AG04449 (cell line): ENCODE results near the gene IRF8.
"Not testable (repeated sequence)": the region's sequence is repeated elsewhere in the genome, so short reads cannot be mapped to it uniquely, and the experiment has no call there.

Experiments
- CTCF ChIA-PET: fragments of 350-600 bp; formaldehyde crosslinking; extraction: SDS; loops from one replicate; lab custom pipeline; 2021; ENCODE audit warnings: antibody characterized with exemption; lab: Yijun Ruan, JAX
- POLR2A ChIA-PET: fragments of 400-600, 350-600 bp; formaldehyde crosslinking; extraction: SDS; loops from one replicate; lab custom pipeline; 2020; ENCODE audit warnings: antibody characterized with exemption, inconsistent platforms; lab: Yijun Ruan, JAX
- DNase-seq: peaks from one replicate; pipeline ENCODE4 v3.0.0-alpha.2; 2010; ENCODE audit warnings: low read depth, low spot score
- H3K4me3 ChIP-seq: 2 replicates; pipeline ENCODE4 v1.5.1; 2011; ENCODE audit warnings: low read depth, mild to moderate bottlenecking, control low read depth, low read length
- TF ChIP-seq, protein P1 (sequence below): IDR thresholded peaks from one replicate; pipeline ENCODE4 v1.5.1; 2011; ENCODE audit warnings: mild to moderate bottlenecking, moderate library complexity, low read length, control low read depth, inconsistent platforms; ENCODE audit not compliant: insufficient read depth; ENCODE audit errors: missing control alignments

The IRF8 gene

DNA sequence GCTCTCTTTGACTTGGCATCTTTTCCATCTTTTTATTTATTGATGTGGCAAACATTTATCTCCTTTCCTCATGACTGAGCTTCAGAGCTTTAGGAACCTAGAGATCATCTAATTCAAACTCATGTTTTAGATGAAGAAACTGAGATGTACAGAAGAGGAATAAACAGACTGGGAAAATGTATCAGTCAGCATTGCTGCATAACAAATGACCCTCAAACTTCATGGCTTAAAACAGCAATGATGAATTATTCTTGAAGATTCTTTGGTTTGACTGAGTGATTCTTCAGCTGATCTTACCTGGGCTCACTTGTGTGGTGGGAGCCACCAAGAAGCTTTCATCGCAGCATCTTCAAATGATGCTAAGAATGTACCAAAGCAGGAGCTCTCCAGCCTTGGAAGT is 44.0 kb upstream of the IRF8 start:
- TF ChIP-seq, protein P1, sequence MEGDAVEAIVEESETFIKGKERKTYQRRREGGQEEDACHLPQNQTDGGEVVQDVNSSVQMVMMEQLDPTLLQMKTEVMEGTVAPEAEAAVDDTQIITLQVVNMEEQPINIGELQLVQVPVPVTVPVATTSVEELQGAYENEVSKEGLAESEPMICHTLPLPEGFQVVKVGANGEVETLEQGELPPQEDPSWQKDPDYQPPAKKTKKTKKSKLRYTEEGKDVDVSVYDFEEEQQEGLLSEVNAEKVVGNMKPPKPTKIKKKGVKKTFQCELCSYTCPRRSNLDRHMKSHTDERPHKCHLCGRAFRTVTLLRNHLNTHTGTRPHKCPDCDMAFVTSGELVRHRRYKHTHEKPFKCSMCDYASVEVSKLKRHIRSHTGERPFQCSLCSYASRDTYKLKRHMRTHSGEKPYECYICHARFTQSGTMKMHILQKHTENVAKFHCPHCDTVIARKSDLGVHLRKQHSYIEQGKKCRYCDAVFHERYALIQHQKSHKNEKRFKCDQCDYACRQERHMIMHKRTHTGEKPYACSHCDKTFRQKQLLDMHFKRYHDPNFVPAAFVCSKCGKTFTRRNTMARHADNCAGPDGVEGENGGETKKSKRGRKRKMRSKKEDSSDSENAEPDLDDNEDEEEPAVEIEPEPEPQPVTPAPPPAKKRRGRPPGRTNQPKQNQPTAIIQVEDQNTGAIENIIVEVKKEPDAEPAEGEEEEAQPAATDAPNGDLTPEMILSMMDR = no peak
- no peak overlapping the region for H3K4me3 ChIP-seq
- DNase-seq = no peak
- ChIA-PET POLR2A (no interaction called here), CTCF (interaction anchor here (0.6 to 1.0 kb wide), 2 partner anchors 132 to 161 kb away, joined by 3 read pairs; no protein-coding TSS in a partner anchor)

DNA sequence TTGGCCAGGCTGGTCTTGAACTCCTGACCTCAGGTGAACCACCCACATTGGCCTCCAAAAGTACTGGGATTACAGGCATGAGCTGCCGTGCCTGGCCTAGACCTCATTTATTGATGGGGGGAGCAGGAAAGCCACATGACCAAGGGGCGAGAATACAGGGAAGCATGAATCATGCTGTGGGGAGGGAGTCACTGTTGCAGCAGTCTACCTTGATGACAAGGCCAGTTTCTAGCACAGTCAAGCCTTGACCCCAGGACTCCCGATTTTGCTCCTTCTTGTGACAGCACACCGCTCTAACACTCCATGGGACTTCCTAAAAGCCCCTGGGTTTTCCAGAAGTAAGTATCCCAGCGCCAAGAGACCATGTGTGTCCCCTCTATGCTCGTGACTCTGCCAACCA is 42.9 kb upstream of the IRF8 start:
- DNase-seq = no peak
- TF ChIP-seq, protein P1 = no peak
- H3K4me3 ChIP-seq = no peak overlapping the region
- CTCF ChIA-PET = no interaction called here
- POLR2A ChIA-PET = no interaction called here

DNA sequence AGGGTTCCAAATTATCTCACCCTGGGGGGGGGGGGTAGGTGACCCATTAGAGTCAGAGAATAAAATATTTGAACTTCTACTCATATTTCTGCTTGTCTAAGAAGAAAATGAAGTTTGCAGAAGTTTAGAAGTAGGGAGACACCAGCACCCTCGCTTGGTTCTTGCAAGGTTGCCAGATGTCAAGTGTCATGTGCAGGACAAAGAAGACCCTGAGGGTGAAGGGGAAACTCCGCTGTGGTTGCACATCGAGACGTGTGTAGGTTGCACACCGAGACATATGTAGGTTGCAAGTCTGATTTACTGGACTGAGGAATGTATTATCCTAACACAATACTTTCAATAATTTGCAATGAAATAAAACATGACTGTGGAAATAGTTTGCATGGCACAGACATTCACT is 42.4 kb upstream of the IRF8 start:
- POLR2A ChIA-PET = no interaction called here
- DNase-seq = no peak
- TF ChIP-seq, protein P1 = no peak
- no peak overlapping the region for H3K4me3 ChIP-seq
- CTCF ChIA-PET = no interaction called here

DNA sequence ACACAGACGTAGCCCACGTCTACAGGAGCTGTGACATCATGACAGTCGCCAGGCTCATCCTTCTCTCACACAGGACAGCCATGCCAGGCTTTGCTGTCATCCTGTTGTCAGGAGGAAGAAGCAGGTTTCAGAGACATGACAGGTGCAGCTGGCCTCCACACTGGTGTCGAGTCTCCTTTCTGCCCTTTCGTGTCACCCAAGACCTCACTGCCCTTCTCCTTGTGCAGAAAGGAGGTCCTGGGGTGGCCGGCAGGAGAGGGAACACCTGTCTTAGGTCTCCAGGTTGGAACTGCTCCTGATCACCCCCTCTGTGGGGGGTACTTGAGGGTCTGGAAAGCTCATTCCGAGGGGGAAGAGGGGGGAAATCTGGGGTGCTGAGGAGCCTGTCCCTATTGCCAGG is 41.6 kb upstream of the IRF8 start:
- H3K4me3 ChIP-seq = no peak overlapping the region
- no peak for DNase-seq
- ChIA-PET POLR2A (no interaction called here), CTCF (no interaction called here)
- TF ChIP-seq, protein P1 = no peak

DNA sequence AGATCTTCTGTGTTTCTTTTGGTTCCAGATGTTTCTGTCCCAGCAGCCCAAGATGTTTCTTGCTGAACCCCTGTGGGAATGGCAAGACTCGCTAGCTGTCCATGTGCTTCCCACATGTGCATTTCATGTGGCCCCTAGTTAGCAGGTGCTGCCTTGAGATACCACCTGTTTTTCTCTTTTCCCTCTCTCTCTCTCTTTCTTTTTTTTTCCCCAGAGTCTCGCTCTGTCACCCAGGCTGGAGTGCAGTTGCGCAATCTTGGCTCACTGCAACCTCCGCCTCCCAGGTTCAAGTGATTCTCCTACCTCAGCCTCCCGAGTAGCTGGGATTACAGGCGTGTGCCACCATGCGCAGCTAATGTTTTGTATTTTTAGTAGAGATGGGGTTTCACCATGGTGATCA is 40.4 kb upstream of the IRF8 start:
- DNase-seq, CTCF ChIA-PET, POLR2A ChIA-PET, H3K4me3 ChIP-seq: not testable (repeated sequence)

DNA sequence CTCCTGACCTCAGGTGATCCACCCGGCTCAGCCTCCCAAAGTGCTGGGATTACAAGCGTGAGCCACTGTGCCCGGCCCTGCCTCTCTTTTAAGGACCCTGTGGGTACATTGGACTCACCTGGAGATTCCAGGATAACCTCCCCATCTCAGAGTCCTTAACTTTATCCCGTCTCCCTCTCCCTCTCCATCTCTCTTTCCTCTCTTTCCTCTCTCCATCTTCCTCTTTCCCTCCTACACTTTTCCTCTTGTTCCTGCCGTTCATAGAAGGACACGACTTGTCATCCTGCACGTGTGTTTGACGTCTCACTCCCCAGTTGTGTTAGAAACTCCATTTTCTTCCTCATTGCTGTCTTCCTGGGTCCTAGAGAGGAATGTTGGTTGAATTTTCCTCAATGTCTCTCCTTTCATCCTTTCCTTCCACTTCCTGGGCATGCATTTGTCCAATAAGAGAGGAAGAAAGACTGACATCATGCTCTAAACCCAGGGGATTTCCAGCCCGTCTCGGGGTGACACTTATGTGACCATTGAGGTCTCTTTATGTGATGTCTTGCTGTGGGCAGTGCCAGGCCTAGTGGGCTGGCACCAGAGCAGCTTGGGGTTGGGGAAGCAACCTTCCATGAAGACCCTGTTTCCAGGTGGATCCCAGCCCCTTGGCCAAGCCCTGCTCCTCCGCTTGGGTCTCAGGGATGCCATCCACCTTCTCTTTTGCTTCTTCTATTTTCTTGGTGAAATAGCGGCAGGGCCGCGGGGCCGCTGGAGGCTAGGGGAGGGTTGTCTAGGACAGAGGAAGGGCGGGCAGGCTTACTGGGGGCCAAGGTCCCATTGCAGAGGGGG is 39.8 kb upstream of the IRF8 start:
- no peak for DNase-seq
- TF ChIP-seq, protein P1 = no peak
- no peak overlapping the region for H3K4me3 ChIP-seq
- ChIA-PET POLR2A (no interaction called here), CTCF (no interaction called here)

DNA sequence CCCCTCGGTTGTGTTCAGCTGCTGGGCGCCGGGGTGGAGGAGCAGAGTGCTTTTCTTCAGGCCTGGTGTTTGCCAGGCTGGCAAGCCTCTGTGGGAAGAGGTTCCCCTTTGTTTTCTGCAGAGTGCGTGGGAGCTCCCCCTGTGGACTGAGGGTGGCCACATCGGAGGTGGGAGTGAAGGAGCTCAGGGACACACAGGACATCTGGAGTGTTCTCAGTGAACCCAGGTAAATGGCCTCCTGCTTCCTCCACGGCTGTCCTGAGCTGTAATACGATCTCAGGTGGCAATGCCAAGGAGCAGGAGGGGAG is 39.2 kb upstream of the IRF8 start:
- POLR2A ChIA-PET = no interaction called here
- no peak overlapping the region for H3K4me3 ChIP-seq
- no peak for DNase-seq
- TF ChIP-seq, protein P1 = no peak
- CTCF ChIA-PET = no interaction called here
